Measurements from ENCODE around the gene ICAM4.
"Not testable (repeated sequence)": the region's sequence is repeated elsewhere in the genome, so short reads cannot be mapped to it uniquely, and the experiment has no call there.

The ICAM4 gene

DNA sequence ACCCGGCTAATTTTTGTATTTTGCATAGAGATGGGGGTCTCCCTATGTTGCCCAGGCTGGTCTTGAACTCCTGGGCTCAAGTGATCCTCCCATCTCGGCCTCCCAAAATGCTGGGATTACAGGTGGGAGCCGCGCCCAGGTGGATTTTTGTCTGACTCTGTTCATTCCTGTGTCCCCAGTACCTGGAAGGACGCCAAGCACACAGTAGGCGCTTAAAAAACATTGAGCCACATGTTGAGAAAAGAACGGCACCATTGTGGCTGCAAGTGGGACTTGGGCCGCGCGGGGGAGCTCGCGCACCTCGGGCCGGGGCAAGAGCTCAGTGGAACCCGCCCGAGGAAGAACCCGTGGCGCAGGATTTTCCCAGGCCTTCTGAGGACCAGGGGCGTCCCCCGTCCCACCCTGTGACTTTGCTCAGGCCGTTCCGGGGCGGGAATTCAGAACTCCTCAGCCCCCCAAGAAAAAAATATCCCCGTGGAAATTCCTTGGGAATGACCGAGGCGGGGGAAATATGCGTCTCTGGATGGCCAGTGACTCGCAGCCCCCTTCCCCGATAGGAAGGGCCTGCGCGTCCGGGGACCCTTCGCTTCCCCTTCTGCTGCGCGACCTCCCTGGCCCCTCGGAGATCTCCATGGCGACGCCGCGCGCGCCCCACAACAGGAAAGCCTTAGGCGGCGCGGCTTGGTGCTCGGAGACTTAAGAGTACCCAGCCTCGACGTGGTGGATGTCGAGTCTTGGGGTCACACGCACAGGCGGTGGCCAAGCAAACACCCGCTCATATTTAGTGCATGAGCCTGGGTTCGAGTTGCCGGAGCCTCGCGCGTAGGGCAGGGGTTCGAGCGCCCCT lies 17.2 kb upstream of the ICAM4 start:
- DNase-seq: peak; percentile 89

- peak; percentile 74 for DNase-seq
Observed at GRCh38 chr19:10270180-10270615, 16.6 kb upstream of the ICAM4 start.

DNA sequence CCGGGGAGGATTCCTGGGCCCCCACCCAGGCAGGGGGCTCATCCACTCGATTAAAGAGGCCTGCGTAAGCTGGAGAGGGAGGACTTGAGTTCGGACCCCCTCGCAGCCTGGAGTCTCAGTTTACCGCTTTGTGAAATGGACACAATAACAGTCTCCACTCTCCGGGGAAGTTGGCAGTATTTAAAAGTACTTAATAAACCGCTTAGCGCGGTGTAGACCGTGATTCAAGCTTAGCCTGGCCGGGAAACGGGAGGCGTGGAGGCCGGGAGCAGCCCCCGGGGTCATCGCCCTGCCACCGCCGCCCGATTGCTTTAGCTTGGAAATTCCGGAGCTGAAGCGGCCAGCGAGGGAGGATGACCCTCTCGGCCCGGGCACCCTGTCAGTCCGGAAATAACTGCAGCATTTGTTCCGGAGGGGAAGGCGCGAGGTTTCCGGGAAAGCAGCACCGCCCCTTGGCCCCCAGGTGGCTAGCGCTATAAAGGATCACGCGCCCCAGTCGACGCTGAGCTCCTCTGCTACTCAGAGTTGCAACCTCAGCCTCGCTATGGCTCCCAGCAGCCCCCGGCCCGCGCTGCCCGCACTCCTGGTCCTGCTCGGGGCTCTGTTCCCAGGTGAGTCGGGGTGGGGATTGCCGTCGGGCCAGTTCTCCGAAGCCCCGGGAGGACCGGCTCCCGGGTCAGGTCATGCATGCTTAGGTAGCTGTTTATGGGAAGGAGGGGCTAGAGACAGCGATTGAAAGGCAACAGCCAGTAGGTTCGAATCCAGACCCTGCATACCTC lies 15.9 kb upstream of the ICAM4 start, which contains the start of gene ICAM1:
Gene ICAM1, plus strand, starts transcription at position 505 of the 779 bp plus-strand sequence. Its CDS starts 40 bp downstream, at position 545.
- DNase-seq: peak; percentile 80

DNA sequence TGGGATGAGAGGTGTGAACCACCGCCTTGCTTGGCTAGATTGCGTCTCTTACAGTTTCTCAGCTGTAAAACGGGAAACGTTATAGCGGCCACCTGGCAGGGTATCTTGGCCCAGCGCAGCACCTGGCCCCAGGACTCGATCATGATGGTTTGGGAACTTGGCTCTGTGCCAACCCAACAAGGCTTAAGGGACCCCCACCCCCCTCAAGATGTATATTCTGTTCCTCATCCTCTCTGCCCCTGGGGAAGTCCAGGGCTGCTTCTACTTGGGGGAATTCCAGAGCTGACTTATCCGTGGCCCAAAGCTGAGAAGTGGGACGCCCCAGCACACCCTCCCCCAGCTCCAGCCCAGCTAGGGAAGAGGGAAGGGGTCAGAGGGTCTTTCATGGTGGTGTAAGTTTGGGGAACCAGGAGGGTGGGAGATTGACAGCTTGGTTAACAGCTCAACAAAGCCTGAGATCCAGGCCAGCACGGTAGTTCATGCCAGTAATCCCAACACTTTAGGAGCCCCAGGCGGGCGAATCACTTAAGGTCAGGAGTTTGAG lies 15.1 kb upstream of the ICAM4 start:
- peak; percentile 49 for DNase-seq

- DNase-seq: no peak
Observed at GRCh38 chr19:10274589-10274988, 12.2 kb upstream of the ICAM4 start.

GRCh38 chr19:10277795-10278589 lies 8.8 kb upstream of the ICAM4 start:
- DNase-seq: no peak

DNA sequence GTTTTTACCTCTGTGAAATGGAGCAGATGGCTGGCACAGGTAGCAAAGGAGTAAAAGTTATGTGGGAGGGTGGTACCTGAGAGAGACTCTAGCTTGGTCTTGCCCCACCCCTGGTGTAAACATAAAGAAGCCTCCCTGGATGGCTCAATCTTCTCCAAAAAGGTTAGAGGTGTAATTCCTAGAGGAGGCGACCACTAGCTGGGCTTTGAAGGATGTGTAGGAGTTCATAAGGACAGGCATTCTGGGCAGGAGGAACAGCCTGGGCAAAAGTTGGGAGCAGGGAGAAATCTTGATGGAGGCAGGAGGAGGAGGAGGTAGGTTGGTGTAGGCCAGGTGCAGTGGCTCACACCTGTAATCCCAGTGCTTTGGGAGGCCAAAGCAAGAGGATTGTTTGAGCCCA lies 7.8 kb upstream of the ICAM4 start:
- no peak for DNase-seq

DNA sequence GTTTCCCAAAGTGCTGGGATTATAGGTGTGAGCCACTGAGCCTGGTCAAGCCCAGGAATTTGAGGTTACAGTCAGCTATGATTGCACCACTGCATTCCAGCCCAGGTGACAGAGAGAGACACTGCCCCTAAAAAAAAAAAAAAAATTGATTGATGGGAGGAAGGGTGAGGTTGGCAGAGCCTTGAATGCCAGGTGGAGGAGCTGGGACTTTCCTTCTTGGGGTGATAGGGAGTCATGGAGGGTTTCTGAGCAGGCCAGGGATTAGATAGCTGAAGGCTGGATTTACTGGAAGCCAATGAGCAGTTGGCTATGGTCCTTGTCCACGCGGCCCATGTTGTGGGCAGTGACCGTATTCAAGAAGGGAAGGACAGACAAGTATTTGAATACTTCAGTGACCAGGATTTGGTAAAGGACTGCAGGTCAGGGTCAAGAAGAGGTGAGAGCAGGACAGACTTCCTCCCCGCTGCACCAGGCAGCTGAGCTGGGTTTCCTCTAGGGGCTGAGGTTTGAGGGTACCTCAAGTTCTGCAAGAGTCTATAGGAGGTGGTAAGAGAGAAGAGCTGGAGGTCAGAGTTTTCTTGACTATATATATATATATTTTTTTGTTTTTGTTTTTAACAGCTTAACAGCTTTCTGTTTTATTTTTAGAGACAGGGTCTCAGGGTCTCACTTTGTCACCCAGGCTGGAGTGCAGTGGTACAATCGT lies 6.9 kb upstream of the ICAM4 start:
- no peak for DNase-seq

DNA sequence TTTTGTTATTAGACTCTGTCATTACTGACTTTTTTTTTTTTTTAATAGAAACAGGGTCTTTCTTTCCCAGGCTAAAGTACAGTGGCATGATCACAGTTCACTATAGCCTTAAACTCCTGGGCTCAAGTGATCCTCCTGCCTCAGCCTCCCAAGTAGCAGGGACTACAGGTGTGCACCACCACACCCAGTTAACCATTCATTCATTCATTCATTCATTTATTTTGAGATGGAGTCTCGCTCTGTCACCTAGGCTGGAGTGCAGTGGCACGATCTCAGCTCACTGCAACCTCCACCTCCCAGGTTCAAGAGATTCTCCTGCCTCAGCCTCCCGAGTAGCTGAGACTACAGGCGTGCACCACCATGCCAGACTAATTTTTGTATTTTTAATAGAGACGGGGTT lies 4.7 kb upstream of the ICAM4 start:
- DNase-seq: not testable (repeated sequence)

DNA sequence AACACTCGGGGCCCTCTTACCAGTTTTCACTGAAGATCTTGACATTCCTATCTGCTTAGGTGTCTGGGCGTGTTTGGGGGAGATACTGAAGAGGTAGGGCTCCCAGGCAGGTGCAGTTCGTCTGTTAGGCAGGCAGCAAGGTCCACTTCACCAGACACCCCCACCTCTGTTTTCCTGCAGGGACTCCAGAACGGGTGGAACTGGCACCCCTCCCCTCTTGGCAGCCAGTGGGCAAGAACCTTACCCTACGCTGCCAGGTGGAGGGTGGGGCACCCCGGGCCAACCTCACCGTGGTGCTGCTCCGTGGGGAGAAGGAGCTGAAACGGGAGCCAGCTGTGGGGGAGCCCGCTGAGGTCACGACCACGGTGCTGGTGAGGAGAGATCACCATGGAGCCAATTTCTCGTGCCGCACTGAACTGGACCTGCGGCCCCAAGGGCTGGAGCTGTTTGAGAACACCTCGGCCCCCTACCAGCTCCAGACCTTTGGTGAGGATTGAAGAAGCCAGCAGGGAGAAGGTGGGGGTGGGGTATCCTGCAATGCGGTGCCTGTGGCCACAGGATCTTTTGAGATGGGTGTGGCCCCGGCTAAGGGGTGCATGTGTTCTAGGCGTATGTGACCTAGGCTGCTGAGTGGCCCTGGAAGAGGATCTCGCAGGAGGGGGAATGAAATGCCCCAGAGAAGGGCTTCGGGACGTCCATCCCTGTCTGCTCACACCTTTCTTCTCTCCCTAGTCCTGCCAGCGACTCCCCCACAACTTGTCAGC lies 3.3 kb upstream of the ICAM4 start:
- DNase-seq: no peak

- no peak for DNase-seq
Observed at GRCh38 chr19:10284065-10284959, 2.4 kb upstream of the ICAM4 start.

GRCh38 chr19:10284960-10285278 lies 1.8 kb upstream of the ICAM4 start:
- no peak for DNase-seq

GRCh38 chr19:10285393-10285792 lies 1.4 kb upstream of the ICAM4 start:
- DNase-seq: no peak

DNA sequence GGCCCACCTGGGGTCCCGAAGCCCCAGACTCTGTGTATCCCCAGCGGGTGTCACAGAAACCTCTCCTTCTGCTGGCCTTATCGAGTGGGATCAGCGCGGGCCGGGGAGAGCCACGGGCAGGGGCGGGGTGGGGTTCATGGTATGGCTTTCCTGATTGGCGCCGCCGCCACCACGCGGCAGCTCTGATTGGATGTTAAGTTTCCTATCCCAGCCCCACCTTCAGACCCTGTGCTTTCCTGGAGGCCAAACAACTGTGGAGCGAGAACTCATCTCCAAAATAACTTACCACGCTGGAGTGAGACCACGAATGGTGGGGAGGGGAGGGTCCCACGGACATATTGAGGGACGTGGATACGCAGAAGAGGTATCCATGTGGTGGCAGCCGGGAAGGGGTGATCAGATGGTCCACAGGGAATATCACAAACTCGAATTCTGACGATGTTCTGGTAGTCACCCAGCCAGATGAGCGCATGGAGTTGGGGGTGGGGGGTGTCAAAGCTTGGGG lies 2.0 kb downstream of the ICAM4 start:
- peak; percentile 46 for DNase-seq

GRCh38 chr19:10289167-10289835 lies 2.5 kb downstream of the ICAM4 start:
- peak; percentile 78 for DNase-seq

- peak; percentile 58 for DNase-seq
Observed at GRCh38 chr19:10289836-10290356, 3.1 kb downstream of the ICAM4 start, which contains the start of gene ICAM5. Gene ICAM5 (plus strand): TSS chr19:10289952. CDS start chr19:10290044, 92 bp downstream.

DNA sequence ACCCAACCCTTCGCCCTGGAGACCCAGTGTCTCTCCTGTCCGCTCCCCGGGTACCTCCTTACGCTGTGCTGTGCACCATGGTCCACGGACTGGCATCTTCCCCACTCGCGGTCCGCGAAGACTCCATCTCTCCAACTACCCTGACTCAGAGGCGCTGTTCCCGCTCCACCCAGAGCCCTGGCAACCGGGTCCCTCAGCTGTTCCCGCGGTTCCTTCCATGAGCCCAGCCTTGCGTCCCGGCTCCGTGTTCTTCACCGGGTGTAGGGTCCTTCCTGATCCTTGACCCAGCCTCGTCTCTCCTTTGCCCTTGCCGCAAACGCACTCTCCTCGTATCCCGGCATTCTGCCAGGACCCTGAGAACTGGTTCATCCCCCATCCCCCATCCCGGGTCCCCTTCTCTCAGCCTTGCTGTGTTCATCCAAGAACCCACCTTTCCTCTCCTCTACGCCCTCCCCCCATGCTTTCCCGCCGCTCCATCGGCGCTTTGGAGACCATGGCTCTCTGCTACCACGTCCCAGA lies 3.7 kb downstream of the ICAM4 start:
- DNase-seq: peak; percentile 15

- DNase-seq: peak; percentile 62
Observed at GRCh38 chr19:10290876-10291553, 4.3 kb downstream of the ICAM4 start.

Measured in activated naive CD4-positive, alpha-beta T cell treated with Interleukin-2 at 50 U/mL for 16 hours (primary cell).